HepG2 (cell line): Measurements from ENCODE around the gene CADM1. TPM values are rescaled to one million over a fixed set of nuclear protein-coding genes. Genes with fewer than 3 reads are reported as not detected.

Experiments
- ATAC-seq: fragments of 200-7000 bp; cut with Tn5 transposase; 3 replicates; pipeline ENCODE4 v1.9.1; 2020; ENCODE audit warnings: mild to moderate bottlenecking, moderate library complexity
- BruUV-seq: library from RNA; stranded (reverse); fragments of 400-500 nt; replicated peaks from 2 replicates; lab custom pipeline; 2021; lab: Mats Ljungman, UMichigan
- CTCF ChIA-PET: fragments of 300-600 bp; formaldehyde crosslinking; extraction: SDS; loops from one replicate; lab custom pipeline; 2021; ENCODE audit warnings: low total read pairs, inconsistent platforms, low intra/inter-chr PET ratio; lab: Yijun Ruan, JAX
- POLR2A ChIA-PET: fragments of 350-600 bp; sonication (Branson Sonifier 250); formaldehyde crosslinking; loops from one replicate; lab custom pipeline; 2020; ENCODE audit warnings: antibody characterized with exemption, inconsistent platforms; lab: Yijun Ruan, JAX
- DNase-seq: peaks from one replicate; pipeline ENCODE4 v3.0.0-alpha.2; 2015; ENCODE audit warnings: low spot score
- FAIRE-seq: peaks from 3 replicates; lab custom pipeline; 2011; peaks lifted over from hg19 to GRCh38; lab: Jason Lieb, UNC
- H2AFZ ChIP-seq: one replicate; pipeline ENCODE4 v1.6.1; 2011; ENCODE audit warnings: low read length, inconsistent platforms
- H3K27ac ChIP-seq: fragments of 300-600 bp; 3 replicates; pipeline ENCODE4 v1.8.0; 2011; ENCODE audit warnings: mixed run types, mild to moderate bottlenecking, mixed read lengths, low read length, inconsistent platforms; ENCODE audit not compliant: insufficient read depth; ENCODE audit errors: extremely low read length
- H3K27me3 ChIP-seq, 2 experiments: fragments of 200-600 bp in 1 of 2; 2 replicates in 1 of 2; 3 replicates in 1 of 2; pipeline versions ENCODE4 v1.6.0 to v1.8.0; 2011; ENCODE audit warnings: low read length in 2 of 2, mild to moderate bottlenecking in 2 of 2, moderate library complexity in 2 of 2, inconsistent platforms in 1 of 2; ENCODE audit not compliant: insufficient read depth in 2 of 2, control insufficient read depth in 1 of 2
- H3K36me3 ChIP-seq, 2 experiments: fragments of 200-600 bp in 1 of 2; replicated peaks in 1 of 2; 2 replicates in 1 of 2; 3 replicates in 1 of 2; pipeline versions ENCODE4 v1.5.1 to v1.8.0; 2011; ENCODE audit warnings: low read length in 2 of 2, inconsistent platforms in 1 of 2; ENCODE audit not compliant: insufficient read depth in 2 of 2, control insufficient read depth in 1 of 2
- H3K4me1 ChIP-seq: 2 replicates; pipeline ENCODE4 v1.5.1; 2012; ENCODE audit warnings: low read length, inconsistent platforms; ENCODE audit not compliant: insufficient read depth
- H3K4me2 ChIP-seq: 2 replicates; pipeline ENCODE4 v1.6.0; 2011; ENCODE audit warnings: low read depth, low read length, inconsistent platforms
- H3K4me3 ChIP-seq, 3 experiments: fragments of 200-600 bp in 1 of 3; sonication (generic), shearing (Covaris generic) in 1 of 3; replicated peaks in 1 of 3; 2 replicates each; pipeline ENCODE4 v1.5.1; 2011 to 2016; ENCODE audit warnings: low read length in 3 of 3, inconsistent platforms in 2 of 3, low read depth in 2 of 3, mild to moderate bottlenecking in 2 of 3, control low read depth in 1 of 3, mixed read lengths in 1 of 3; ENCODE audit not compliant: insufficient read depth in 1 of 3
- H3K79me2 ChIP-seq: one replicate; pipeline ENCODE4 v1.6.1; 2011; ENCODE audit warnings: low read length, inconsistent platforms; ENCODE audit not compliant: insufficient read depth
- H3K9ac ChIP-seq: 2 replicates; pipeline ENCODE4 v1.6.0; 2011; ENCODE audit warnings: mild to moderate bottlenecking, low read depth, low read length, inconsistent platforms; ENCODE audit not compliant: insufficient read depth
- H3K9me3 ChIP-seq: 2 replicates; pipeline ENCODE4 v1.5.1; 2012; ENCODE audit warnings: mild to moderate bottlenecking, low read length
- H4K20me1 ChIP-seq: 2 replicates; pipeline ENCODE4 v1.6.0; 2011; ENCODE audit warnings: inconsistent platforms, mild to moderate bottlenecking, low read length, moderate library complexity; ENCODE audit not compliant: insufficient read depth
- BRF2 ChIP-seq: sonication (generic); formaldehyde crosslinking; IDR thresholded peaks from 2 replicates; pipeline ENCODE4 v1.8.1; 2022; ENCODE audit warnings: mild to moderate bottlenecking, missing genetic modification reagents
- ELF4 ChIP-seq: sonication (generic); formaldehyde crosslinking; IDR thresholded peaks from 2 replicates; pipeline ENCODE4 v1.5.0; 2020; ENCODE audit warnings: missing genetic modification reagents, mild to moderate bottlenecking, moderate library complexity, borderline replicate concordance
- PPARG ChIP-seq: conservative IDR thresholded peaks from 2 replicates; pipeline ENCODE4 v1.6.1; 2016; ENCODE audit warnings: missing biosample characterization, missing genetic modification reagents
- RFXAP ChIP-seq: sonication (generic); formaldehyde crosslinking; IDR thresholded peaks from 2 replicates; pipeline ENCODE4 v1.4.0; 2020; ENCODE audit warnings: missing genetic modification reagents, borderline replicate concordance
- RNF219 ChIP-seq: sonication (generic); formaldehyde crosslinking; IDR thresholded peaks from 2 replicates; pipeline ENCODE4 v1.5.0; 2020; ENCODE audit warnings: mild to moderate bottlenecking, missing genetic modification reagents
- SP5 ChIP-seq: IDR thresholded peaks from 2 replicates; pipeline ENCODE4 v1.6.1; 2016; ENCODE audit warnings: low read depth, borderline replicate concordance
- TFAP4 ChIP-seq: sonication (generic); IDR thresholded peaks from 2 replicates; pipeline ENCODE4 v1.6.1; 2016; ENCODE audit warnings: low read depth, borderline replicate concordance
- ZFX ChIP-seq: sonication (generic); formaldehyde crosslinking; IDR thresholded peaks from 2 replicates; pipeline ENCODE4 v1.4.0; 2020; ENCODE audit warnings: mild to moderate bottlenecking, low read depth, missing genetic modification reagents, moderate library complexity
- ZNF17 ChIP-seq: sonication (generic); formaldehyde crosslinking; IDR thresholded peaks from 2 replicates; pipeline ENCODE4 v1.5.0; 2020; ENCODE audit warnings: mild to moderate bottlenecking, missing genetic modification reagents
- ZNF275 ChIP-seq: sonication (generic); formaldehyde crosslinking; IDR thresholded peaks from 2 replicates; pipeline ENCODE4 v1.8.0; 2022; ENCODE audit warnings: missing genetic modification reagents, mild to moderate bottlenecking, inconsistent platforms, borderline replicate concordance
- ZNF292 ChIP-seq: sonication (generic); formaldehyde crosslinking; IDR thresholded peaks from 2 replicates; pipeline ENCODE4 v1.8.1; 2022; ENCODE audit warnings: mild to moderate bottlenecking, low read depth, missing genetic modification reagents, borderline replicate concordance
- ZNF496 ChIP-seq: sonication (generic); formaldehyde crosslinking; IDR thresholded peaks from 2 replicates; pipeline ENCODE4 v1.8.1; 2023; ENCODE audit warnings: mild to moderate bottlenecking, moderate library complexity, missing genetic modification reagents; ENCODE audit not compliant: insufficient replicate concordance
- ZNF674 ChIP-seq: sonication (generic); formaldehyde crosslinking; IDR thresholded peaks from 2 replicates; pipeline ENCODE4 v1.5.0; 2020; ENCODE audit warnings: low read depth, mild to moderate bottlenecking, missing genetic modification reagents
- ZNF83 ChIP-seq: sonication (generic); formaldehyde crosslinking; IDR thresholded peaks from 2 replicates; pipeline ENCODE4 v1.4.0; 2020; ENCODE audit warnings: missing genetic modification reagents, mild to moderate bottlenecking, borderline replicate concordance
- ZUFSP ChIP-seq: sonication (generic); formaldehyde crosslinking; IDR thresholded peaks from 2 replicates; pipeline ENCODE4 v1.9.0; 2021; ENCODE audit warnings: missing genetic modification reagents, mild to moderate bottlenecking, borderline replicate concordance
- WGBS: methylation state at CpG from one replicate; pipeline ENCODE4 v1.1.6; 2017; ENCODE audit warnings: low lambda C conversion rate; 5-methylcytosine and 5-hydroxymethylcytosine counted together
- in situ Hi-C: cut with HindIII; loops from 2 replicates; pipeline ENCODE4 v1.10.0; 2017; ENCODE audit warnings: low pct_unique_long_range_greater_than_20kb; ENCODE audit not compliant: extremely low pct_ligation_motif_present
- intact Hi-C: fragments of 100-400 bp; cut with micrococcal nuclease; formaldehyde crosslinking; loops from one replicate; pipeline ENCODE4 v1.10.0; 2022; ENCODE audit not compliant: unreplicated experiment
- polyA plus RNA-seq, 8 experiments: library from polyadenylated mRNA; depleted of rRNA in 3 of 8; stranded (reverse) in 7 of 8; unstranded in 1 of 8; fragments of >200 nt; fragmentation: Illumina TruSeq in 4 of 8; extraction: Trizol in 4 of 8; gene quantifications; 2 replicates each; pipeline versions ENCODE4 v1.2.1 to v1.2.3, GENCODE V29; 2011 to 2016; ENCODE audit warnings: low read depth in 4 of 8, missing spikeins in 1 of 8, mixed read lengths in 1 of 8; ENCODE audit not compliant: insufficient read depth in 1 of 8
- total RNA-seq, 5 experiments: library from RNA; depleted of rRNA; stranded (reverse); fragments of >200 nt; fragmentation: Illumina TruSeq; extraction: Trizol; gene quantifications; 2 replicates each; pipeline ENCODE4 v1.2.3, GENCODE V29; 2016; ENCODE audit warnings: low read depth in 1 of 5

Gene CADM1
- total and polyA plus RNA-seq, 2 of the 13 experiments (the other 11 are each of a cell fraction or from before 2014, with no cell fraction given): 71.3 to 122 TPM

DNA sequence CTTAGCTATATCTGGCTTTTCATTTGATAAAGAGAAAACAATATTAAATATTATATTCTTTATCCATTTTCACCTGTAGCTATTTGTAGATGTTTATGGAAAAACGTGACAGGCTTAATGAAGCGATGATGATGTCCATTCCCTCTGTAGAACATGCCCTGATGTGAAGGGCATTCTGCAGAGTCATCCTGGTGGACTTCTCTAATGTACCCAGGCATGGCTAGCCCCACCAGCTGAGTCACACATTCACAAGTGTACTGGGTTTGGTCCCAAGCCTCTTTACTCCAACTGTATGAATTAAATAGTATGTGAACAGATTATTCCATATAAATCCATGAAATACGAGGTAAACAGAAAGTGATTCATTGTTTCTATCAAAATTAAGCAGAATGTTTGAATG lies 139.3 kb downstream of the CADM1 start (continued):
- TF ChIP-seq TFAP4 (no peak), ZUFSP (CRISPR knock-in tag) (no peak)

GRCh38 chr11:115363921-115364320 lies 140.3 kb downstream of the CADM1 start:
- H3K4me2 ChIP-seq: no peak overlapping the region
- BruUV-seq: no TSS peak
- no peak overlapping the region for H2AFZ ChIP-seq
- H3K4me3 ChIP-seq: no peak overlapping the region
- POLR2A ChIA-PET: no interaction called here
- intact Hi-C loops: no loop called here
- DNase-seq (no peak), FAIRE-seq (no peak), ATAC-seq (no peak)
- H3K9me3 ChIP-seq: no peaks in the 10 kb centered on the region
- no peak overlapping the region for H3K27ac ChIP-seq
- no peak overlapping the region for H3K9ac ChIP-seq
- H3K79me2 ChIP-seq: peaks cover 2% of the 10 kb centered on the region
- in situ Hi-C loops: no loop called here
- no peaks in the 10 kb centered on the region for H3K36me3 ChIP-seq
- CTCF ChIA-PET: no interaction called here
- H3K27me3 ChIP-seq: no peaks in the 10 kb centered on the region
- H4K20me1 ChIP-seq: no peaks in the 10 kb centered on the region
- H3K4me1 ChIP-seq: peaks cover 19% of the 10 kb centered on the region
- 96% methylated on average over 3 of the region's 3 CpGs for WGBS
- TF ChIP-seq RFXAP (no peak), ZNF17 (CRISPR knock-in tag) (no peak), RNF219 (CRISPR knock-in tag) (no peak), BRF2 (CRISPR knock-in tag) (no peak), ELF4 (CRISPR knock-in tag) (no peak), ZNF674 (no peak), ZNF292 (CRISPR knock-in tag) (no peak), ZNF275 (CRISPR knock-in tag) (no peak), ZNF496 (no peak), SP5 (CRISPR knock-in tag) (no peak), PPARG (no peak), ZNF83 (CRISPR knock-in tag) (no peak), ZFX (no peak)
